Measurements from ENCODE around the gene LARP1B. TPM values are rescaled to one million over a fixed set of nuclear protein-coding genes. Genes with fewer than 3 reads are reported as not detected.
"Not testable (repeated sequence)": the region's sequence is repeated elsewhere in the genome, so short reads cannot be mapped to it uniquely, and the experiment has no call there.

LARP1B gene
- total and polyA plus RNA-seq, 4 donors, result 17.5 to 69.6 (median 23.7) TPM

- H3K9me3 ChIP-seq (ENCODE audit: control insufficient read depth in 4 of 4, low read length in 3 of 4); H3K9ac ChIP-seq (ENCODE audit: low read depth in 1 of 2, low read length in 2 of 2); DNase-seq (ENCODE audit: low spot score); H3K36me3 ChIP-seq (ENCODE audit: control insufficient read depth in 4 of 4, insufficient read depth in 3 of 4, low read depth in 1 of 4, low read length in 3 of 4); H3K4me1 ChIP-seq (ENCODE audit: control insufficient read depth in 4 of 4, insufficient read depth in 4 of 4, low read length in 3 of 4); H3K27ac ChIP-seq (ENCODE audit: low read depth in 1 of 2, low read length in 2 of 2); H3K4me3 ChIP-seq (ENCODE audit: low read depth in 1 of 3, low read length in 3 of 3); H3K27me3 ChIP-seq (ENCODE audit: control insufficient read depth in 4 of 4, insufficient read depth in 4 of 4, low read length in 3 of 4): not testable (repeated sequence)
- WGBS, result 83% methylated on average over 10 of the region's 10 CpGs
- TF ChIP-seq RAD21 (IDR thresholded peaks at IDR 0.05), result peak; percentile 55 to 57
Measured at GRCh38 chr4:128051229-128051628, 9.9 kb upstream of the LARP1B start.

- not testable (repeated sequence) for H3K27ac ChIP-seq (ENCODE audit: low read depth in 1 of 2, low read length in 2 of 2); H3K9ac ChIP-seq (ENCODE audit: low read depth in 1 of 2, low read length in 2 of 2); H3K4me3 ChIP-seq (ENCODE audit: low read depth in 1 of 3, low read length in 3 of 3); DNase-seq (ENCODE audit: low spot score); H3K4me1 ChIP-seq (ENCODE audit: control insufficient read depth in 4 of 4, insufficient read depth in 4 of 4, low read length in 3 of 4); H3K9me3 ChIP-seq (ENCODE audit: control insufficient read depth in 4 of 4, low read length in 3 of 4); H3K27me3 ChIP-seq (ENCODE audit: control insufficient read depth in 4 of 4, insufficient read depth in 4 of 4, low read length in 3 of 4); H3K36me3 ChIP-seq (ENCODE audit: control insufficient read depth in 4 of 4, insufficient read depth in 3 of 4, low read depth in 1 of 4, low read length in 3 of 4)
- 95% methylated on average over 9 of the region's 9 CpGs for WGBS
Measured at GRCh38 chr4:128054907-128055306, 6.2 kb upstream of the LARP1B start.

- H3K4me3 ChIP-seq (ENCODE audit: low read depth in 1 of 3, low read length in 3 of 3); H3K4me1 ChIP-seq (ENCODE audit: control insufficient read depth in 4 of 4, insufficient read depth in 4 of 4, low read length in 3 of 4); H3K9me3 ChIP-seq (ENCODE audit: control insufficient read depth in 4 of 4, low read length in 3 of 4); DNase-seq (ENCODE audit: low spot score); H3K27ac ChIP-seq (ENCODE audit: low read depth in 1 of 2, low read length in 2 of 2); H3K36me3 ChIP-seq (ENCODE audit: control insufficient read depth in 4 of 4, insufficient read depth in 3 of 4, low read depth in 1 of 4, low read length in 3 of 4); H3K9ac ChIP-seq (ENCODE audit: low read depth in 1 of 2, low read length in 2 of 2); H3K27me3 ChIP-seq (ENCODE audit: control insufficient read depth in 4 of 4, insufficient read depth in 4 of 4, low read length in 3 of 4): not testable (repeated sequence)
- 98% methylated on average over 10 of the region's 10 CpGs for WGBS
Measured at GRCh38 chr4:128055441-128056206, 5.5 kb upstream of the LARP1B start.

GRCh38 chr4:128056396-128056795 is 4.7 kb upstream of the LARP1B start:
- DNase-seq (ENCODE audit: low spot score), result no peak
- no peak overlapping the region for H3K9ac ChIP-seq (ENCODE audit: low read depth in 1 of 2, low read length in 2 of 2)
- TF ChIP-seq TAF1 (conservative IDR thresholded peaks at IDR 0.05), result no peak
- no peak for TF ChIP-seq SP1 (IDR thresholded peaks at IDR 0.05)
- no peak for TF ChIP-seq RXRA (IDR thresholded peaks at IDR 0.05)
- TF ChIP-seq EGR1 (IDR thresholded peaks at IDR 0.05; ENCODE audit: low read depth in 2 of 2), result no peak
- TF ChIP-seq JUND (IDR thresholded peaks at IDR 0.05), result no peak
- TF ChIP-seq YY1 (IDR thresholded peaks at IDR 0.05), result no peak
- TF ChIP-seq HNF4A (conservative IDR thresholded peaks at IDR 0.05), result no peak
- no peak for TF ChIP-seq FOXA2 (IDR thresholded peaks at IDR 0.05)
- no peak for TF ChIP-seq ZBTB33 (IDR thresholded peaks at IDR 0.05)
- no peak for TF ChIP-seq NR2F2 (IDR thresholded peaks at IDR 0.05)
- TF ChIP-seq CTCF (IDR thresholded peaks at IDR 0.05; ENCODE audit: low read depth, low read length, missing input control), result no peak
- TF ChIP-seq HNF4G (IDR thresholded peaks at IDR 0.05), result no peak
- TF ChIP-seq GABPA (IDR thresholded peaks at IDR 0.05 in 1 of 2, conservative IDR thresholded peaks at IDR 0.05 in 1 of 2), result no peak
- no peaks in the 10 kb centered on the region for H3K9me3 ChIP-seq (ENCODE audit: control insufficient read depth in 4 of 4, low read length in 3 of 4)
- H3K4me1 ChIP-seq (ENCODE audit: control insufficient read depth in 4 of 4, insufficient read depth in 4 of 4, low read length in 3 of 4), result peaks cover 0 to 6% (median 0%) of the 10 kb centered on the region in 4 donors
- H3K27ac ChIP-seq (ENCODE audit: low read depth in 1 of 2, low read length in 2 of 2), result no peak overlapping the region
- H3K36me3 ChIP-seq (ENCODE audit: control insufficient read depth in 4 of 4, insufficient read depth in 3 of 4, low read depth in 1 of 4, low read length in 3 of 4), result no peaks in the 10 kb centered on the region
- no peaks in the 10 kb centered on the region for H3K27me3 ChIP-seq (ENCODE audit: control insufficient read depth in 4 of 4, insufficient read depth in 4 of 4, low read length in 3 of 4)
- no peak overlapping the region for H3K4me3 ChIP-seq (ENCODE audit: low read depth in 1 of 3, low read length in 3 of 3)
